PC-3 (cell line): ENCODE data around the gene PPP3R1. TPM values are rescaled to one million over a fixed set of nuclear protein-coding genes. Genes with fewer than 3 reads are reported as not detected.
A peak's percentile ranks its signal among the peaks of the same experiment; 100 is the strongest.

Source experiments
- ATAC-seq: fragments of 200-7000 bp; cut with Tn5 transposase; 2 replicates; pipeline ENCODE4 v1.9.1; 2020; ENCODE audit warnings: mild to moderate bottlenecking, moderate library complexity
- BruUV-seq: library from RNA; stranded (reverse); fragments of 400-500 nt; replicated peaks from 2 replicates; lab custom pipeline; 2021; lab: Mats Ljungman, UMichigan
- CTCF ChIA-PET: fragments of 300-600 bp; sonication (Branson Sonifier 250); formaldehyde crosslinking; loops from one replicate; lab custom pipeline; 2022; ENCODE audit warnings: antibody characterized with exemption; lab: Charles Lee
- POLR2A ChIA-PET: fragments of 300-600 bp; sonication (Branson Sonifier 250); formaldehyde crosslinking; loops from one replicate; lab custom pipeline; 2022; ENCODE audit warnings: antibody characterized with exemption; ENCODE audit not compliant: unreplicated experiment; lab: Charles Lee
- DNase-seq: peaks from one replicate; pipeline ENCODE4 v3.0.0-alpha.2; 2015
- H2AFZ ChIP-seq: fragments of 300-600 bp; sonication (generic); 2 replicates; pipeline ENCODE4 v1.6.0; 2016; ENCODE audit warnings: antibody characterized with exemption, low read length
- H3F3A ChIP-seq: fragments of 300-600 bp; sonication (generic); one replicate; pipeline ENCODE4 v1.6.0; 2017; ENCODE audit warnings: antibody characterized with exemption, low read length, control low read depth, mild to moderate bottlenecking; ENCODE audit not compliant: unreplicated experiment
- H3K27ac ChIP-seq: fragments of 300-600 bp; sonication (generic); 2 replicates; pipeline ENCODE4 v1.5.1; 2016; ENCODE audit warnings: mild to moderate bottlenecking, low read length
- H3K27me3 ChIP-seq: fragments of 300-600 bp; sonication (generic); 2 replicates; pipeline ENCODE4 v1.6.1; 2016; ENCODE audit warnings: low read length, mixed read lengths
- H3K36me3 ChIP-seq: fragments of 300-600 bp; sonication (generic); 2 replicates; pipeline ENCODE4 v1.6.1; 2016; ENCODE audit warnings: low read depth, mixed run types, low read length, mixed read lengths
- H3K4me1 ChIP-seq: fragments of 300-600 bp; sonication (generic); 2 replicates; pipeline ENCODE4 v1.5.1; 2016; ENCODE audit warnings: low read length; ENCODE audit not compliant: insufficient read depth
- H3K4me2 ChIP-seq: fragments of 300-600 bp; sonication (generic); 2 replicates; pipeline ENCODE4 v1.6.0; 2016; ENCODE audit warnings: low read length
- H3K4me3 ChIP-seq: fragments of 300-600 bp; sonication (generic); 2 replicates; pipeline ENCODE4 v1.5.1; 2016; ENCODE audit warnings: mild to moderate bottlenecking, low read length, mixed read lengths
- H3K79me2 ChIP-seq: fragments of 300-600 bp; sonication (generic); 2 replicates; pipeline ENCODE4 v1.6.1; 2017; ENCODE audit warnings: low read length, mixed read lengths
- H3K9ac ChIP-seq: fragments of 300-600 bp; sonication (generic); 2 replicates; pipeline ENCODE4 v1.6.0; 2016; ENCODE audit warnings: mild to moderate bottlenecking, low read length
- H3K9me2 ChIP-seq: fragments of 300-600 bp; sonication (generic); replicated peaks from 2 replicates; pipeline ENCODE4 v1.6.1; 2016; ENCODE audit warnings: mixed run types, low read length, mixed read lengths
- H3K9me3 ChIP-seq: fragments of 300-600 bp; sonication (generic); 2 replicates; pipeline ENCODE4 v1.6.1; 2016; ENCODE audit warnings: low read length, mixed read lengths
- H4K20me1 ChIP-seq: fragments of 300-600 bp; sonication (generic); 2 replicates; pipeline ENCODE4 v1.6.1; 2016; ENCODE audit warnings: low read length, mixed read lengths
- CTCF ChIP-seq: fragments of 300-600 bp; sonication (generic); conservative IDR thresholded peaks from 2 replicates; pipeline ENCODE4 v1.5.1; 2017; ENCODE audit warnings: antibody characterized with exemption, low read depth, mild to moderate bottlenecking, low read length
- EZH2 ChIP-seq: fragments of 300-600 bp; sonication (generic); IDR thresholded peaks from one replicate; pipeline ENCODE4 v1.6.1; 2017; ENCODE audit warnings: antibody characterized with exemption, mild to moderate bottlenecking, low read length; ENCODE audit not compliant: unreplicated experiment
- EZH2phosphoT487 ChIP-seq: fragments of 300-600 bp; sonication (generic); IDR thresholded peaks from 2 replicates; pipeline ENCODE4 v1.6.1; 2018; ENCODE audit warnings: mild to moderate bottlenecking, antibody characterized with exemption, low read length, borderline replicate concordance
- intact Hi-C: fragments of 100-400 bp; cut with micrococcal nuclease; formaldehyde crosslinking; loops from 2 replicates; pipeline ENCODE4 v1.9.0; 2023
- total RNA-seq: library from RNA; depleted of rRNA; stranded (reverse); fragments of >200 nt; gene quantifications from 2 replicates; pipeline ENCODE4 v1.2.3, GENCODE V29; 2014

The PPP3R1 gene
- total RNA-seq, 1 experiment from 2014 or later, result 13.7 TPM

- H3K9me3 ChIP-seq, result no peaks in the 10 kb centered on the region
- H3K9me2 ChIP-seq, result no peaks in the 10 kb centered on the region
- no peaks in the 10 kb centered on the region for H3K36me3 ChIP-seq
- no peaks in the 10 kb centered on the region for H3K27me3 ChIP-seq
- DNase-seq (no peak), ATAC-seq (no peak)
- H3K79me2 ChIP-seq, result no peaks in the 10 kb centered on the region
- H3K4me2 ChIP-seq, result no peak overlapping the region
- H4K20me1 ChIP-seq, result no peaks in the 10 kb centered on the region
- H3K9ac ChIP-seq, result no peak overlapping the region
- no peak for TF ChIP-seq CTCF
- no peak for TF ChIP-seq EZH2phosphoT487
- TF ChIP-seq EZH2, result no peak
- no peaks in the 10 kb centered on the region for H3K4me1 ChIP-seq
- no peak overlapping the region for H3K4me3 ChIP-seq
- POLR2A ChIA-PET, result no interaction called here
- CTCF ChIA-PET, result no interaction called here
- H3K27ac ChIP-seq, result no peak overlapping the region
- no TSS peak for BruUV-seq
- no peaks in the 10 kb centered on the region for H3F3A ChIP-seq
- intact Hi-C loops, result loop anchor here (5.0 kb wide), 1 partner anchor 147 kb away; no protein-coding TSS in a partner anchor
- no peak overlapping the region for H2AFZ ChIP-seq
Observed at GRCh38 chr2:68294913-68295312, 42.6 kb upstream of the PPP3R1 start.

DNA sequence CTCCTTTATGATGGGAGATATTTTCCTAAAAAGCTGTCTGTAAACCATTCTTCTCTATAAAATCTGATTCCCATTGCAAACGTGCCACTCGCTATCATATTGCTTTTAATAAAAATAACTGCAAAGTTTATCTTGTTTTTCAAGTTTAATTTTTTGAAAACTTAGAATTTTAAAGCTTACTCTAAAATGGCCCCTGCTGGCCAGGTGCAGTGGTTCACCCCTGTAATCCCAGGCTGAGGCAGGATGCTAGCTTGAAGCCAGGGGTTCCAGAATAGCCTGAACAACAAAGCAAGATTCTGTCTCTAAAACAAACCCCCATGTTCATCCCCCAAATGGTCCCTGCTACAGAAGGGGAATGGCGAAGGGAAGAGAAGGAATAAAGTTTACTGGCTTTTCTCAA lies 41.9 kb upstream of the PPP3R1 start:
- Histone ChIP-seq H3K27me3 (no peaks in the 10 kb centered on the region), H3K4me2 (no peak overlapping the region), H3K9ac (no peak overlapping the region), H3K4me1 (no peaks in the 10 kb centered on the region), H3K79me2 (no peaks in the 10 kb centered on the region), H3K9me2 (no peaks in the 10 kb centered on the region), H2AFZ (no peak overlapping the region), H3K4me3 (no peak overlapping the region), H4K20me1 (no peaks in the 10 kb centered on the region), H3K9me3 (no peaks in the 10 kb centered on the region), H3F3A (no peaks in the 10 kb centered on the region), H3K27ac (no peak overlapping the region), H3K36me3 (no peaks in the 10 kb centered on the region)
- POLR2A ChIA-PET, result no interaction called here
- intact Hi-C loops, result loop anchor here (5.0 kb wide), 1 partner anchor 148 kb away; no protein-coding TSS in a partner anchor
- DNase-seq (no peak), ATAC-seq (no peak; the same call in 1 of the 2 replicates)
- BruUV-seq, result no TSS peak
- no peak for TF ChIP-seq EZH2phosphoT487
- no peak for TF ChIP-seq EZH2
- TF ChIP-seq CTCF, result peak; percentile 24
- CTCF ChIA-PET, result interaction anchor here (0.5 kb wide), 1 partner anchor 165 kb away, joined by 4 read pairs; no protein-coding TSS in a partner anchor

- H2AFZ ChIP-seq, result no peak overlapping the region
- BruUV-seq, result no TSS peak
- ATAC-seq (no peak), DNase-seq (no peak)
- H3F3A ChIP-seq, result no peaks in the 10 kb centered on the region
- H3K36me3 ChIP-seq, result no peaks in the 10 kb centered on the region
- H4K20me1 ChIP-seq, result no peaks in the 10 kb centered on the region
- H3K4me3 ChIP-seq, result no peak overlapping the region
- H3K27me3 ChIP-seq, result no peaks in the 10 kb centered on the region
- no peak overlapping the region for H3K27ac ChIP-seq
- H3K9me2 ChIP-seq, result no peaks in the 10 kb centered on the region
- no peak overlapping the region for H3K4me2 ChIP-seq
- ChIA-PET POLR2A (no interaction called here), CTCF (interaction anchor here (0.5 kb wide), 1 partner anchor 164 kb away, joined by 4 read pairs; no protein-coding TSS in a partner anchor)
- no peak overlapping the region for H3K9ac ChIP-seq
- TF ChIP-seq CTCF (no peak), EZH2phosphoT487 (no peak), EZH2 (no peak)
- no peaks in the 10 kb centered on the region for H3K4me1 ChIP-seq
- H3K9me3 ChIP-seq, result no peaks in the 10 kb centered on the region
- H3K79me2 ChIP-seq, result no peaks in the 10 kb centered on the region
- intact Hi-C loops, result loop anchor here (5.0 kb wide), 1 partner anchor 149 kb away; no protein-coding TSS in a partner anchor
Observed at GRCh38 chr2:68293755-68294154, 41.4 kb upstream of the PPP3R1 start.
